Neutrophil (primary cell): Measurements from ENCODE around the gene CCR9.

Experiments used
- H3K27ac ChIP-seq: fragments of 200-600 bp; sonication (generic); 2 replicates; pipeline ENCODE4 v1.5.1; 2016; ENCODE audit warnings: mild to moderate bottlenecking, moderate library complexity
- H3K27me3 ChIP-seq: fragments of 200-600 bp; sonication (generic); 2 replicates; pipeline ENCODE4 v1.6.0; 2016; ENCODE audit warnings: mild to moderate bottlenecking
- H3K36me3 ChIP-seq: fragments of 200-600 bp; sonication (generic); 2 replicates; pipeline ENCODE4 v1.5.1; 2017
- H3K4me1 ChIP-seq, 2 experiments: fragments of 200-600 bp in 1 of 2; sonication (generic) in 1 of 2; 1 replicate in 1 of 2; 2 replicates in 1 of 2; pipeline versions ENCODE4 v1.5.1 to v1.6.1; 2013 to 2016; ENCODE audit warnings: low read depth in 1 of 2, low read length in 1 of 2, mild to moderate bottlenecking in 1 of 2, moderate library complexity in 1 of 2; ENCODE audit not compliant: control insufficient read depth in 1 of 2, insufficient read depth in 1 of 2
- H3K4me3 ChIP-seq, 2 experiments: fragments of 200-600 bp in 1 of 2; sonication (generic) in 1 of 2; 1 replicate in 1 of 2; 2 replicates in 1 of 2; pipeline ENCODE4 v1.5.1; 2013 to 2016; ENCODE audit warnings: low read depth in 1 of 2, low read length in 1 of 2, mild to moderate bottlenecking in 1 of 2, moderate library complexity in 1 of 2
- H3K9me3 ChIP-seq: fragments of 200-600 bp; sonication (generic); 2 replicates; pipeline ENCODE4 v1.5.1; 2016
- TF ChIP-seq, protein P1 (sequence below): fragments of 200-600 bp; sonication (generic); IDR thresholded peaks from 2 replicates; pipeline ENCODE4 v1.5.1; 2016; ENCODE audit warnings: antibody characterized with exemption

The CCR9 gene, protein sequence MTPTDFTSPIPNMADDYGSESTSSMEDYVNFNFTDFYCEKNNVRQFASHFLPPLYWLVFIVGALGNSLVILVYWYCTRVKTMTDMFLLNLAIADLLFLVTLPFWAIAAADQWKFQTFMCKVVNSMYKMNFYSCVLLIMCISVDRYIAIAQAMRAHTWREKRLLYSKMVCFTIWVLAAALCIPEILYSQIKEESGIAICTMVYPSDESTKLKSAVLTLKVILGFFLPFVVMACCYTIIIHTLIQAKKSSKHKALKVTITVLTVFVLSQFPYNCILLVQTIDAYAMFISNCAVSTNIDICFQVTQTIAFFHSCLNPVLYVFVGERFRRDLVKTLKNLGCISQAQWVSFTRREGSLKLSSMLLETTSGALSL

DNA sequence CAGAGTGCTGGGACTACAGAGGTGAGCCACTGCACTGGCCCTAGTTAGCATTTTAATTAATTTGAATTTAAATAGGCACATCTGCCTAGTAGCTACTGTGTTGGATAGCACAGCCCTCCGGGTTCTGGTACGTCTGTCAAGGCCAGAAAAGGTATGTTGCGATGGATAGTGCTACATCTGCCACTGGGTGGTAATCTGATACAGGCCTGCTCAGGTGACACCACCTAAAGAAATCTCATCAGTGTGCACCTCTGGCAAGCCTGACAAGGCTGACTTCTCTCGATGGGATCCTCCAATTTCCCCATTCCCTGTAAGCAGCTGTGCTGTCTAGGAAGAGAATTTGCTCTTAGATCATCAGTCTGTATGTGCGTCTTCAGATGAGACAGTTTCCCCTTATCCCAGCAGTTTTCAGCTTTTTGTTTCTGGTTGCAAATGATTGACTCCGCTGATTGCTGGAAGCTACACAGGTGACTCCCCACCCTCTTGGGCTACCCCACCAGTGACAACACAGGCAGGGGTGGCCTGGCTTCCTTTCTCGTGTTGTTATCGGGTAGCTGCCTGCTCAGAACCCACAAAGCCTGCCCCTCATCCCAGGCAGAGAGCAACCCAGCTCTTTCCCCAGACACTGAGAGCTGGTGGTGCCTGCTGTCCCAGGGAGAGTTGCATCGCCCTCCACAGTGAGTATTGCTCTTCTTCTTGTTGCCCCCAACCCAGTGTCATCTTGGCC lies at the start of gene CCR9:
Gene CCR9 (plus strand): TSS at position 565 of the 727 bp plus-strand sequence. CDS start 8,391 bp downstream, outside the sequence.
- H3K4me3 ChIP-seq, result no peak within 1 kb of the TSS
- H3K4me1 ChIP-seq, result peaks cover 0 to 3% of the 10 kb centered on the region in 2 experiments
- H3K27me3 ChIP-seq, result peaks cover 16% of the 10 kb centered on the region
- TF ChIP-seq, protein P1, sequence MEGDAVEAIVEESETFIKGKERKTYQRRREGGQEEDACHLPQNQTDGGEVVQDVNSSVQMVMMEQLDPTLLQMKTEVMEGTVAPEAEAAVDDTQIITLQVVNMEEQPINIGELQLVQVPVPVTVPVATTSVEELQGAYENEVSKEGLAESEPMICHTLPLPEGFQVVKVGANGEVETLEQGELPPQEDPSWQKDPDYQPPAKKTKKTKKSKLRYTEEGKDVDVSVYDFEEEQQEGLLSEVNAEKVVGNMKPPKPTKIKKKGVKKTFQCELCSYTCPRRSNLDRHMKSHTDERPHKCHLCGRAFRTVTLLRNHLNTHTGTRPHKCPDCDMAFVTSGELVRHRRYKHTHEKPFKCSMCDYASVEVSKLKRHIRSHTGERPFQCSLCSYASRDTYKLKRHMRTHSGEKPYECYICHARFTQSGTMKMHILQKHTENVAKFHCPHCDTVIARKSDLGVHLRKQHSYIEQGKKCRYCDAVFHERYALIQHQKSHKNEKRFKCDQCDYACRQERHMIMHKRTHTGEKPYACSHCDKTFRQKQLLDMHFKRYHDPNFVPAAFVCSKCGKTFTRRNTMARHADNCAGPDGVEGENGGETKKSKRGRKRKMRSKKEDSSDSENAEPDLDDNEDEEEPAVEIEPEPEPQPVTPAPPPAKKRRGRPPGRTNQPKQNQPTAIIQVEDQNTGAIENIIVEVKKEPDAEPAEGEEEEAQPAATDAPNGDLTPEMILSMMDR, result no peak
- no peaks in the 10 kb centered on the region for H3K9me3 ChIP-seq
- H3K27ac ChIP-seq, result no peak within 1 kb of the TSS
- H3K36me3 ChIP-seq, result no peaks in the 10 kb centered on the region

DNA sequence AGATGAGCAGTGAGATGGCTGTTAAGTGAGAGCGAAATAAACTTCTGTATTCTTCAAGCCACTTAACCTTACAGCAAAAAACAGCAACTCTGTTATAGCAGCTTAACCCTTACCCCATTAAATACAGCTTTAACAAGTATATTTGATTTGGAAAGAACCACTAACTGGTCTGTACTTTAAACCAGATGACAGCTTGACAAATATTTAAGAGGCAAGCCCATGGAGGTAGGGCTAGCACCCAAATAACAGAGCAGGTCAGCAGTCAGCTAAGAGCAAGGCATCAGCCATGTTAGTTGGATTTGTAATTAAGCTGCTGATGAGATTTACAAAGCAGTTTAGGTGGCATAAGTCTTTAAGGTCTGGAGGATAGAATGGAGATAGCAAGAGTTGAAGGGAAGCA lies 47.9 kb upstream of the CCR9 start:
- TF ChIP-seq, protein P1, result no peak
- H3K27me3 ChIP-seq, result peaks cover 23% of the 10 kb centered on the region

DNA sequence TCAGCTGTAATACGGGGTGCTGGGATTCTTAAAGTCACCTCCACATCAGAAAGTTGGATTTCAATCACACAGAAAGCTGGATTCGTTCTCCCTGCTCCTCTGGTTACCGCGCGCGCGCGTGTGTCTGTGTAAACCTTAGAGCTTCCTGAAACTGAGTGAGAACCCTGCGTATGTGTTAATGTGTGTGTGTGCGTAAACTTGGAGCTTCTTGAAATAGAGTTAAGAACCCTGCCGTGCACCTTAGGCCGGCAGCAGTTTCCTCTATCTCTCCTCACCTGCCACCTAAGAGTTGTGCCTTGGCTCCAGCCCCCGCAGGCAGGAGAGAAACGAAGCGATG lies 45.0 kb upstream of the CCR9 start:
- Histone ChIP-seq H3K27me3 (peaks cover 50% of the 10 kb centered on the region), H3K36me3 (no peaks in the 10 kb centered on the region), H3K4me3 (peak overlapping the region; percentile 76 to 82), H3K27ac (peak overlapping the region; percentile 65), H3K4me1 (peaks cover 13 to 15% of the 10 kb centered on the region in 2 experiments), H3K9me3 (no peaks in the 10 kb centered on the region)
- TF ChIP-seq, protein P1, result no peak

More for the DNA sequence above, 47.9 kb upstream of the CCR9 start:
- Histone ChIP-seq H3K9me3 (no peaks in the 10 kb centered on the region), H3K4me3 (no peak overlapping the region), H3K27ac (no peak overlapping the region), H3K4me1 (peaks cover 13 to 15% of the 10 kb centered on the region in 2 experiments), H3K36me3 (no peaks in the 10 kb centered on the region)

DNA sequence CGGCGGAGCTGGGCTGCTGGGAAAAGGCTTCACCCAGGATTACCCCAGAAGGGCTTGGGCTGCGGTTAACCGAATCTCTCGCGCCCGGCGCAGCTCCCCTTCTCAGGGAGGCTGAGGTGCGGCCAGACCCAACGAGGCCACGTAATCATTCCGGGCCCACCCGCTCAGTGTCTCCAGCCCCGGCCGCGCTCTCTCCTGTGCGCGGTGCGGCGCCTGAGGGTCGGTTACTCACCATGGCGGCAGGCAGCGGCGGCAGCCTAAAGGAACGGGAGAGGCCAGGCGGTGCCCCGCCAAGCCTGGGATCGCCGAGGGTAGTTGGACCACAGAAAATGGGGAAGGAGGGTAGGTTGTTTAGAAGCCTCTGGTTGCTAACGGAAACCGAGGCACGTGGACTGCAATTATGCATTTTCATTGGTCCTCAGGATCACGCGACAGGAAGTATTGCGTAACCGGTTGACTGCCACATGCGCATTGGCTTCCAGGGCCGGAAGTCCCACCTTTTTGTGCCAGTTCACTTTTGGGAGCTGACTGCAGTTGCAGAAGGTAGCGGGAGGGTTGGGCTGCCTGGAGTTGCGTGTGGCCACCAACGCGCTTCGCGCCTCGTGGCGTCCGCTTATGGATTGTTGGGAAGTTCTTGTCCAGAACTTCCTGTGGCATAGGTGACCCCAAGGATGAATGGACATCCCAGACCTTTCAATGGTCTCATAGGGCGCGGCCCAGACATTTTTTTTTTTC lies 44.4 kb upstream of the CCR9 start, which contains the start of gene LZTFL1:
Gene LZTFL1 (minus strand): TSS at position 363 of the 735 bp plus-strand sequence. CDS start 128 bp downstream, at position 235.
- H3K4me3 ChIP-seq, result peak within 1 kb of the TSS; percentile 76 to 82
- no peaks in the 10 kb centered on the region for H3K36me3 ChIP-seq
- peak within 1 kb of the TSS; percentile 65 for H3K27ac ChIP-seq
- H3K4me1 ChIP-seq, result peaks cover 13 to 15% of the 10 kb centered on the region in 2 experiments
- H3K27me3 ChIP-seq, result peaks cover 55% of the 10 kb centered on the region
- TF ChIP-seq, protein P1, result no peak
- no peaks in the 10 kb centered on the region for H3K9me3 ChIP-seq

DNA sequence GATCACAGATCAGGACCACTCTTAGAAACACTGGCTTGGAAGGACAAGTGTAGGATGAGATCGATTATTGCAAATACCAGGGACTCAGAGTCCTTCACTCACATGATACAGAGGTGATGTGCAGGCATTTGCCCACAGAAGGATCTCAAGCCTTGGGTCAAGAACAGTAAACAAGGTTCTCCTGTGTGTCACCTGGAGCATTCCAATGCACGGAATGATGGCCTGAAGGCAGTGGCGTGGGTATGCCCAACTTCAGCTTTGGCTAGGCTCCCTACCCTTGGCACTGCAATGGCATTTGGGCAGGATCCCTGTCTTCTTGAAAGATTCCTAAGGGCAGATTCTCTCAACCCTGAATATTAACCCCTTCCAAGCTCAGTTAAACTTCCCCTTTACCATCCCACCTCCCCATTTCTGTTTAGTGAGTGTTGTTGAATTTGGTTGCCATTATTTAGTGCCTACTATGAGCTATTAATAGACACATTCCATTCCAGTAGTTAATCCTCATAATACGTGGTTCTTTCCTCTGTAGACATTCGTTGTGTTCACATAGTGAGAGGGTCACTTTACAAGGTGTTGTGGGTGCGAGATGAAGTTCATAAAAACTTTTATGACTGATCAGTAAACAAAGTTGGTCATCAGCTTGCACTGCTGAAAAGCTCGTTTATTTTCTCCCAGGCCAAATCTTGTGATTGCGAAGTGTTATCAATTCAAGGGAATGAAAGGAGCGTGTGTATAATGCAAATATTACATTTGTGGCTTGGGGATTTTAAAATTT lies 43.3 kb upstream of the CCR9 start:
- H3K27me3 ChIP-seq, result peaks cover 66% of the 10 kb centered on the region
- H3K9me3 ChIP-seq, result no peaks in the 10 kb centered on the region
- TF ChIP-seq, protein P1, result no peak

More for the DNA sequence above, 43.3 kb upstream of the CCR9 start:
- Histone ChIP-seq H3K4me1 (peaks cover 13 to 15% of the 10 kb centered on the region in 2 experiments), H3K4me3 (peak overlapping the region in 1 of 2 experiments; percentile 76), H3K36me3 (no peaks in the 10 kb centered on the region), H3K27ac (no peak overlapping the region)
